ENCODE data around the gene STOM.

Gene STOM

DNA sequence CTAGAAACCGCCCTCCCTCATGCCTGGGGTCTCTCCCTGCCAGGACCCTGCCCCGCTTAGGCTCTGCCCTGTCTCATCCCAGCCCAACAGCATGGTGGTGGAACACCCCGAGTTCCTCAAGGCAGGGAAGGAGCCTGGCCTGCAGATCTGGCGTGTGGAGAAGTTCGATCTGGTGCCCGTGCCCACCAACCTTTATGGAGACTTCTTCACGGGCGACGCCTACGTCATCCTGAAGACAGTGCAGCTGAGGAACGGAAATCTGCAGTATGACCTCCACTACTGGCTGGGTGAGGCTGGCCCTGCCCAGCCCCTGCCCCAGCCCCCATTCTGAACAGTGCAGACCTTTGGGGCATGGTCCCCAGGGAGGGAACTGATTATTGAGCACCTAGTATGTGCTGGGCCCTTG lies 68.2 kb downstream of the STOM start:
- TF ChIP-seq, protein P1, sequence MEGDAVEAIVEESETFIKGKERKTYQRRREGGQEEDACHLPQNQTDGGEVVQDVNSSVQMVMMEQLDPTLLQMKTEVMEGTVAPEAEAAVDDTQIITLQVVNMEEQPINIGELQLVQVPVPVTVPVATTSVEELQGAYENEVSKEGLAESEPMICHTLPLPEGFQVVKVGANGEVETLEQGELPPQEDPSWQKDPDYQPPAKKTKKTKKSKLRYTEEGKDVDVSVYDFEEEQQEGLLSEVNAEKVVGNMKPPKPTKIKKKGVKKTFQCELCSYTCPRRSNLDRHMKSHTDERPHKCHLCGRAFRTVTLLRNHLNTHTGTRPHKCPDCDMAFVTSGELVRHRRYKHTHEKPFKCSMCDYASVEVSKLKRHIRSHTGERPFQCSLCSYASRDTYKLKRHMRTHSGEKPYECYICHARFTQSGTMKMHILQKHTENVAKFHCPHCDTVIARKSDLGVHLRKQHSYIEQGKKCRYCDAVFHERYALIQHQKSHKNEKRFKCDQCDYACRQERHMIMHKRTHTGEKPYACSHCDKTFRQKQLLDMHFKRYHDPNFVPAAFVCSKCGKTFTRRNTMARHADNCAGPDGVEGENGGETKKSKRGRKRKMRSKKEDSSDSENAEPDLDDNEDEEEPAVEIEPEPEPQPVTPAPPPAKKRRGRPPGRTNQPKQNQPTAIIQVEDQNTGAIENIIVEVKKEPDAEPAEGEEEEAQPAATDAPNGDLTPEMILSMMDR (IDR thresholded peaks at IDR 0.05; ENCODE audit: borderline replicate concordance, insufficient read depth, low read depth, low read length) = no peak
- no peak overlapping the region for H3K4me3 ChIP-seq (ENCODE audit: low read depth, low read length)

DNA sequence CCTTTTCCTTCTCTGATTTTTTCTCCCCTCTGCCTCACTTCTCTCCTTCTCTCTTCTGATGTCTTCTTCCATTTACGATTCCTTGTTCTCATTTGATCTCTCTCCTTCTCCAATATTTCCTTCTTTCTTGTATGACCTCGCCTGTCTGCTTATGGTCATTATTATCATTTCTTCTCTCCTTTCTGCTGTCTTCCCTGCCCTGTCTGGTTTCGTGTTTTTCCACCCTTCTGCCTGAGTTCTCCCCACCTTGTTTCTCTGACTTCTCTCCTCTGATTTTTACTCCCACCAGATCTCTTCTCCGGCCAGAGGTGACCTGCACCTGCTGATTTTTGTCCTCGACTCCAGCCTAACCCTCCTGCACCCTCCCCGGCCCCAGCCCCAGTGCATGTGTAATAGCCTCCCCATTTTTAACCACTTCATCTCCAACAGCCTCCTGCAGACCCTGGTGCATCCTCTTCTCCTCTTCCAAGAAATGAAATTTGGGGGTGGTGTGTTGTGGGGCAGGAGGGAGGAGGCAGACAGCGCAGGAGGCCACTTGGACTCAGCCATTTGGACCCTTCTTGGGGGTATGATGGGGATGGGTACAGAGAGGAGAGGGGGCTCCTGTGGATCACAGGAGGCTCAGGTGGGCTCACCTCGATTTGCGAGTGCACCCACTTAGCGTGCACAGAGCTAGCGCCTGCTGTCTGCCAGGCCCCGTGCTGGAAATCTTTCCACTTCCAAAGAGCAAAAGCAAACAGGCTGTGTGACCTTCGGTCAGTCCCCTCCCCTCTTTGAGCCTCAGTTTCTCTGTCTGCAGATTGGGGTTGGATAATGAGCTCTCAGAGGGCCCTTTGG lies 69.5 kb downstream of the STOM start:
- TF ChIP-seq, protein P1 (IDR thresholded peaks at IDR 0.05; ENCODE audit: borderline replicate concordance, insufficient read depth, low read depth, low read length) = no peak
- H3K4me3 ChIP-seq (ENCODE audit: low read depth, low read length) = no peak overlapping the region

DNA sequence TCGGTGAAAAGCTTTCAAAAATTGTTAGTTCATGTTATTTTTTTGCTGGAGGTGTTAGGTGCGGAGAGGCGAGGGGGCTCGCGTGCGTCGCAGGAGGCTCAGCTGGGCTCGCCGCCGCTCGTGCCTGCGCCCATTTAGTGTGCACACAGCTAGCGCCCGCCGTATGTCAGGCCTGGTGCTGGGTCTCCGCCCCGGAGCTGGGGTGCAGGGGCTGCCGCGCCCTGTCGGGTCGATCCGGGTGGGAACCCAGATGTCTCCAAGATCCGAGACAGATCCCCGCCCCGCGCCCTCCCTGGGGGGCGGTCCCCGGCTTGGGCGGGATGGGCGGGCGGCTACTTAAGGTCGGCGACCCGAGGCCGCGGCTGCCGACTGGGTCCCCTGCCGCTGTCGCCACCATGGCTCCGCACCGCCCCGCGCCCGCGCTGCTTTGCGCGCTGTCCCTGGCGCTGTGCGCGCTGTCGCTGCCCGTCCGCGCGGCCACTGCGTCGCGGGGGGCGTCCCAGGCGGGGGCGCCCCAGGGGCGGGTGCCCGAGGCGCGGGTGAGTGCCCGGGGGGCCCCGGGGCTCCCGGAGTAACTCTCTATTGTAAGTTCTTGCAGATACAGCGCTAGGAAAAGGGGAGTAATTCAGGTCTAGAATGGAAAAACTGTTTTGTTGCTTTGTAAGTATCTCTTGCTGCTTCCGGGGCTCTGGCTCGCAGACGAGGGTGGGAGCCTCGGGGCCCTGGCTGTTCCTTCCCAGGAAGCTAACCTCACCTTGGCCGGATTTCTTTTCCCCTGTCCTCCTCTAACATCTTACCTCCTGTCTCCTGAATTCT lies 70.4 kb downstream of the STOM start:
- TF ChIP-seq, protein P1 (IDR thresholded peaks at IDR 0.05; ENCODE audit: borderline replicate concordance, insufficient read depth, low read depth, low read length) = 0 out of 2 replicates have a peak, but pooled peaks have one; percentile 0
- H3K4me3 ChIP-seq (ENCODE audit: low read depth, low read length) = peak overlapping the region; percentile 40

DNA sequence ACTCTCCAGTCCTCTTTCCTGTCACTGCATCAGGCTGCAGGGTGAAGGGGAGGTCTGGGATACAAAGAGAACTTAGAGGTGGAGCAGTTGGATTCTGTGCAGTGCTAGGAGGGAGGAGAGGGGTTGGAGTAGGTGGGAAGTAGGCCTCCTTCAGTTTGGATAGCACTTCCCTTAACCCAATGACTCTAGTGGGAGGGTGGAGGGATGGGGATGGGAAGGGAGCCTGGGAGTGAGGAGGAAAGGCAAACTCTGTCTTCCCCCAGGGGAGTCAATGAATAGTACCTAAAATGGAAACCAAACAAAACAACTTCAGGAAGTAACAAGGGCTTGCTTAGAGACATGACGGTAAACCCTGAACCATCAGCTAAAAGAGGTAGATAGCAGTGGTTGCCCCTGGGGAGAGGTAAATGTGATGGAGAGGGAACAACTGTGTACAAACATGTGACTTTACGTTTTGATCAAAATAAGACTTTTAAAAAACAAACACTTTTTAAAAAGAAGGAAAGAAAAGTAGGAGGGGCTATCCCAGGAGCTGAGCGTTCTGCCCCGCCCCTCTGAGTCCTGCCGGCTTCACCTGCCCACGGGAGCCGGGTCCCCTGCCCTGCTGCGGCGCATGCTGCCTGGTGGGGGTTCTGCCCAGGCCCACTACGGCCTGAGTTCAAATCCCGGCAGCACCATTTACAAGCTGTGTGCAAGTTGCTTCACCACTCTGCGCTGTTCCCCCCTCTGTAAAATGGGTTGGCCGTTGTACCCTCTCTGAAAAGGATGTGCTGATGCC lies 71.2 kb downstream of the STOM start:
- TF ChIP-seq, protein P1 (IDR thresholded peaks at IDR 0.05; ENCODE audit: borderline replicate concordance, insufficient read depth, low read depth, low read length) = no peak
- peak overlapping the region; percentile 40 for H3K4me3 ChIP-seq (ENCODE audit: low read depth, low read length)

DNA sequence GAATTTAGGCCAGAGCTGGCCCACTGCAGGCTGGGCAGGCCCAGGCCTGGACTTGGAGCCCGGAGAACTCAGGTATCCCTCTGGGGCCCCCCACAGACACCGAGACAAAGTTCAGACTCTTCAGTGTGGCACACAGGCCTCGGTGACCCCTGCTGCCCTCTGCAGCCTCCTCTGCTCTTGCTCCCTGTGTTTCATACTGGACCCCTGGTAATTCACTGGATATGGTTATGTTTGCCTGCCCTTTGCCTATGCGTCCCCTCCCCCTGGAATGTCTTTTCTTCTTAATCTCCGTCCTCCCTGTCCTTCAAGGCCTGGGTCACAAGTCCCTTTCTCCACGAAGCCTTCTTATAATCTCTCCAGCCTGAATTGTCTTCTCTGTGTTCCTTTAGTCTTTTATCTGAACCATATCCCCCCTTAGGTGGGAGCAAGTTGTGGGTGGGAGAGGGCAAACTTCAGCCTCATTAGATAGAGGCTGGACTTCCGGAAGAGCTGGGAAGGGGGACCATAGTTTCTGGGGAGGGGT lies 72.0 kb downstream of the STOM start:
- TF ChIP-seq, protein P1 (IDR thresholded peaks at IDR 0.05; ENCODE audit: borderline replicate concordance, insufficient read depth, low read depth, low read length) = no peak
- H3K4me3 ChIP-seq (ENCODE audit: low read depth, low read length) = no peak overlapping the region

DNA sequence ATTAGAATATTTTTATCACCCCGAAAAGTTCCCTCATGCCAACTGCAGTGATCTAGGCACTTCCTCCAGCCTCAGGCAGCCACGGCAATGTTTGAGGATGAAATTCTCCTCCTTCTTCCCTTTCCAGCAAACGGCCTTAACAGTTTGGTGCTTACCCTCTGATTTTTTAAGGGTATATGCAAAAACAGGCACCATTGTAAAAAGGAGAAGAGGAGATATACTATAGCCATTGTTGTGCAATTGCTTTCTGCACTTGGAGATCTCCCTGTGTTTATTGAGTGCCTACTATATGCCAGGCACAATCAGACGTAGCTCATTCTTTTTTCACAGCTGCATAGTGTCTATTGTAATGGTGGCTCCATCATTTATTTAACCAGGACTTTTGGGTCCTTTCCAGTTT lies 72.7 kb downstream of the STOM start:
- TF ChIP-seq, protein P1 (IDR thresholded peaks at IDR 0.05; ENCODE audit: borderline replicate concordance, insufficient read depth, low read depth, low read length) = no peak
- no peak overlapping the region for H3K4me3 ChIP-seq (ENCODE audit: low read depth, low read length)
